AG08396 (cell line): ENCODE results near the gene ZDBF2.
"Not testable (repeated sequence)": the region's sequence is repeated elsewhere in the genome, so short reads cannot be mapped to it uniquely, and the experiment has no call there.

ENCODE experiments used
- DNase-seq: peaks from one replicate; pipeline ENCODE4 v3.0.0; 2012; ENCODE audit warnings: low spot score, mixed read lengths

Gene ZDBF2

GRCh38 chr2:206323486-206323885 is 49.0 kb downstream of the ZDBF2 start:
- DNase-seq, result no peak

- DNase-seq, result no peak
Observed at GRCh38 chr2:206324869-206325268, 50.4 kb downstream of the ZDBF2 start.

- no peak for DNase-seq
Observed at GRCh38 chr2:206328974-206329373, 54.5 kb downstream of the ZDBF2 start.

GRCh38 chr2:206336861-206337260 is 62.4 kb downstream of the ZDBF2 start:
- no peak for DNase-seq

DNA sequence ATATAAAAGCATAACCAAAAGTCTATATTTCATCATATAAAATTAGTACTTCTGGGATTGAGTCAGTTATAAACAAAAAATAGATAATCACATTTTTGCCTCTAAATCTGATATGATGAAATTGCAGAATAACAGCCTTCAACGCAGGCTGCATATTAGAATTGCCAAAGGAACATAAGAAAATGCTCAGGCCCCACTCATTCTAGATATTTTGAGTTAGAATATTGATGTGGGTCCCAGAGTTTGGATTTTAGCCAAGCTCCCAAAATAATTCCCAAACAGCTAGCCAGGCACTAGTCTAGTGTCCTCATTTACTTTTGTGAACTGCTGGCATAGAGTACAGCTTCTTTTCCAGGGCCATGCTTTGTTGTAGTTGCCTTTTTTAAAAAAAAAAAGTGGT is 63.5 kb downstream of the ZDBF2 start:
- DNase-seq, result no peak

DNA sequence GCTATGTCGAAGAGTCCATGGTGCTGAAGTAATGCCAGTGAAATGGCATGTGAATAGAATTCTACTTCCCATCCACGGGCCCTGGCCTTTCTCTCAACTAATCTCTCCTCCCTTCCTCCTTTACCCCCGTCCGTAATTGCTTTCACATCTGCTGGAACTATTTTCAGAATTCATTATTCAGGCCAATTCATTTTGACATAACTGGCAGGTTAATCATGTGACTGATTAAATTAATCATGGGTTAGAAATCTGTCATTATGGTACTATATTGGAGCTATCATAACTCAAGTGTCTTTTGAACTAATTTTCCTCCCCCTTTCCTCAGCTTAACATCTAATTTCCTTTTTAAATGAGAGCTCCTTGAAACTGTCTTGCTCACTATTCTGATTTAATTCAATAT is 66.9 kb downstream of the ZDBF2 start:
- no peak for DNase-seq

GRCh38 chr2:206343144-206343543 is 68.7 kb downstream of the ZDBF2 start:
- no peak for DNase-seq

GRCh38 chr2:206343816-206344215 is 69.4 kb downstream of the ZDBF2 start:
- DNase-seq, result no peak

DNA sequence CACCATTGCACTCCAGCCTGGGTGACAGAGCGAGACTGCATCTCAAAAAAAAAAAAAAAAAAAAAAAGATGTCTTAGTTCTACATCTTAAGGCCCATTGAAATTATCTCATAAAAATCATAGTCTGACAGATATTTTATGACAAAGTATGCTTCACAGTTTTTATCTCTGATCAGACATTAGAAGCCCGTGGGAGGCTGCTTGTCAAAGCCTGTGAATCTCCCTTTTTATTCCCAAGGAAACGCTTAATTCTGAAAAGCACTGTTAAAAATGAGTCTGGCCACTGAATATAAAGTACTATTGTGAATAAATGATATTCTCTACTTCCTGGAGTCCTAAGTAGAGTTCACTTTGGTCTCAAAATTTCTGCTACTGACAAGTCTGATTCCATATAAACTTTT is 71.1 kb downstream of the ZDBF2 start:
- DNase-seq, result no peak

DNA sequence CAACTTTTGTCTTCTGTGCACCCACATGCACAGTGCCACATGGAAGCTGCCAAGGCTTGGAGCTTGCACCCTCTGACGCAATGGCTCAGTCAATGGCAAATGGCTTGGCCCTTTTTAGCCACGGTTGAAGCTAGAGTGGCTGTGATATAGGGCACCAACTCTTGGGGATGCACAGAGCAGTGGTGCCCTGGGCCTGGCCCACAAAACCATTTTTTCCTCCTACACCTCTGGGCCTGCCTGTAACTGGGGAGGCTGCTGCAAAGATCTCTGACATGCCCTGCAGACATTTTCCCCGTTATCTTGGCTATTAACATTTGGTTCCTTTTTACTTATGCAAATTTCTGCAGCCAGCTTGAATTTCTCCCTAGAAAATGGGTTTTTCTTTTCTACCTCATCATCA is 74.9 kb downstream of the ZDBF2 start:
- no peak for DNase-seq

DNA sequence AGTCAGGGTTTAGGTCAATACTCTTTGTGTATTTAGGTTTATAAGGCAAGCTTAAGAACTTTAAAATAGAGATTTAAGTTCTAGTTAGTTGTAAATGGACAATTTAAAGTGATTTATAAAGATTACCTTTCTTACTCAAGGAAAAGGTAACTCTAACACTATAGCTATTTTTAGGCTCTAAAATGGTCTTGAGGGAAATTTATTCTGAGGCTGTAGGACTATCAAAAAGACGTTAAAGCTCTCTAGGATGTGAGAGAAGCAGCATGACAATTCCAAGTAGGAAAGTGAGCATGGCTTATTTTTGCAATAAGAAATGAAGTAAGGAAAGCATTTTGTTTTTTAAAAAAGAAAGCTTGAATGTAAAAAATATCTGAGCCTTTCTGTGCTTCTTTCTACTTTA is 78.1 kb downstream of the ZDBF2 start:
- DNase-seq, result no peak

- DNase-seq, result no peak
Observed at GRCh38 chr2:206353685-206354084, 79.2 kb downstream of the ZDBF2 start.

DNA sequence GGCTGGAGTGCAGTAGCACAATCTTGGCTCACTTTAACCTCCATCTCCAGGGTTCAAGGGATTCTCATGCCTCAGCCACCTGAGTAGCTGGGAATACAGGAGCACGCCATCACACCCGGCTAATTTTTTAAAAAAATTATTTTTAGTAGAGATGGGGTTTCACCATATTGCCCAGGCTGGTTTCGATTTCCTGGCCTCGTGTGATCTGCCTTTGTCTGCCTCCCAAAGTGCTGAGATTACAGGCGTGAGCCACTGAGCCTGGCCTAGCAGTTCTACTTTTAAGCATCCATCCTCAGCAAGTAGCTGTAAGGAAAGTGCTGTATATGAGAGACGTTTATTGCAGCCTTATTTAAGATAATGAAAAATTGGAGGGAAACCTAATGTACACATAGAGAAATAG is 79.7 kb downstream of the ZDBF2 start:
- no peak for DNase-seq

GRCh38 chr2:206356840-206357239 is 82.4 kb downstream of the ZDBF2 start:
- not testable (repeated sequence) for DNase-seq

GRCh38 chr2:206360840-206361239 is 86.4 kb downstream of the ZDBF2 start:
- DNase-seq, result not testable (repeated sequence)

- no peak for DNase-seq
Observed at GRCh38 chr2:206361407-206362045, 87.1 kb downstream of the ZDBF2 start.
